K562 (cell line): Measurements from ENCODE around the gene NRXN3. TPM values are rescaled to one million over a fixed set of nuclear protein-coding genes. Genes with fewer than 3 reads are reported as not detected.

Source experiments
- ATAC-seq: fragments of 200-7000 bp; cut with Tn5 transposase; 3 replicates; pipeline ENCODE4 v1.9.1; 2020; ENCODE audit warnings: moderate library complexity
- BruUV-seq: library from RNA; stranded (reverse); fragments of 400-500 nt; replicated peaks from 2 replicates; lab custom pipeline; 2021; lab: Mats Ljungman, UMichigan
- CTCF ChIA-PET: fragments of 300-600 bp; formaldehyde crosslinking; extraction: SDS; loops from one replicate; lab custom pipeline; 2021; ENCODE audit warnings: low intra/inter-chr PET ratio; lab: Yijun Ruan, JAX
- POLR2A ChIA-PET: fragments of 300-600, 350-650 bp; sonication (Branson Sonifier 250); formaldehyde crosslinking; extraction: SDS; loops from one replicate; lab custom pipeline; 2021; ENCODE audit warnings: antibody characterized with exemption, inconsistent platforms; lab: Yijun Ruan, JAX
- DNase-seq, 4 experiments: peaks; one replicate each; pipeline versions ENCODE4 v3.0.0 to v3.0.0-alpha.2; 2011 to 2018; ENCODE audit warnings: low spot score in 3 of 4, mixed read lengths in 3 of 4; ENCODE audit errors: extremely low read depth in 1 of 4
- FAIRE-seq: peaks from 2 replicates; lab custom pipeline; 2011; peaks lifted over from hg19 to GRCh38; lab: Jason Lieb, UNC
- H2AFZ ChIP-seq: 2 replicates; pipeline ENCODE4 v1.6.0; 2011; ENCODE audit warnings: low read depth, low read length, control low read depth, inconsistent platforms
- H3K27ac ChIP-seq: fragments of 200-600 bp; 3 replicates; pipeline ENCODE4 v1.8.0; 2011; ENCODE audit warnings: low read depth, mild to moderate bottlenecking, control low read depth, inconsistent platforms, low read length, moderate library complexity, mixed read lengths; ENCODE audit errors: extremely low read depth
- H3K27me3 ChIP-seq, 2 experiments: fragments of 300-600 bp in 1 of 2; 2 replicates in 1 of 2; 3 replicates in 1 of 2; pipeline versions ENCODE4 v1.6.0 to v1.8.0; 2011; ENCODE audit warnings: inconsistent platforms in 2 of 2, low read length in 2 of 2, mild to moderate bottlenecking in 1 of 2, mixed read lengths in 1 of 2, moderate library complexity in 1 of 2; ENCODE audit not compliant: control insufficient read depth in 2 of 2, insufficient read depth in 2 of 2
- H3K36me3 ChIP-seq: fragments of 300-600 bp; 3 replicates; pipeline ENCODE4 v1.8.0; 2011; ENCODE audit warnings: mild to moderate bottlenecking, low read length, inconsistent platforms; ENCODE audit not compliant: control insufficient read depth, insufficient read depth
- H3K4me1 ChIP-seq, 2 experiments: fragments of 200-600 bp in 1 of 2; replicated peaks in 1 of 2; 2 replicates in 1 of 2; 3 replicates in 1 of 2; pipeline versions ENCODE4 v1.5.1 to v1.8.0; 2011; ENCODE audit warnings: inconsistent platforms in 2 of 2, low read length in 2 of 2, mild to moderate bottlenecking in 1 of 2, mixed read lengths in 1 of 2, moderate library complexity in 1 of 2; ENCODE audit not compliant: control insufficient read depth in 2 of 2, insufficient read depth in 2 of 2
- H3K4me2 ChIP-seq: 2 replicates; pipeline ENCODE4 v1.6.1; 2011; ENCODE audit warnings: low read length, control low read depth, inconsistent platforms, mixed read lengths; ENCODE audit not compliant: insufficient read depth
- H3K4me3 ChIP-seq: fragments of 200-600 bp; sonication (generic), shearing (Covaris generic); 2 replicates; pipeline ENCODE4 v1.5.1; 2016; ENCODE audit warnings: control low read depth, inconsistent platforms
- H3K79me2 ChIP-seq: fragments of 200-600 bp; 3 replicates; pipeline ENCODE4 v1.8.0; 2011; ENCODE audit warnings: low read length, inconsistent platforms; ENCODE audit not compliant: control insufficient read depth, insufficient read depth
- H3K9ac ChIP-seq, 2 experiments: 2 replicates each; pipeline versions ENCODE4 v1.6.0 to v1.6.1; 2011; ENCODE audit warnings: low read depth in 2 of 2, low read length in 2 of 2, control low read depth in 1 of 2, inconsistent platforms in 1 of 2, mild to moderate bottlenecking in 1 of 2, mixed read lengths in 1 of 2; ENCODE audit not compliant: insufficient read depth in 1 of 2
- H3K9me1 ChIP-seq: one replicate; pipeline ENCODE4 v1.6.0; 2011; ENCODE audit warnings: inconsistent platforms, mild to moderate bottlenecking, low read length, moderate library complexity; ENCODE audit not compliant: control insufficient read depth, insufficient read depth
- H3K9me3 ChIP-seq: replicated peaks from 2 replicates; pipeline ENCODE4 v1.5.1; 2011; ENCODE audit warnings: low read depth, low read length, inconsistent platforms; ENCODE audit not compliant: control insufficient read depth, insufficient read depth
- H4K20me1 ChIP-seq: replicated peaks from 2 replicates; pipeline ENCODE4 v1.6.1; 2011; ENCODE audit warnings: low read length, inconsistent platforms, mixed read lengths; ENCODE audit not compliant: control insufficient read depth, insufficient read depth
- BCLAF1 ChIP-seq, 2 experiments: fragments of 450-650 bp in 1 of 2; IDR thresholded peaks; 2 replicates each; pipeline ENCODE4 v1.6.1; 2011 to 2017; ENCODE audit warnings: low read depth in 2 of 2, antibody characterized with exemption in 1 of 2, borderline replicate concordance in 1 of 2, low read length in 1 of 2, mild to moderate bottlenecking in 1 of 2, mixed read lengths in 1 of 2; ENCODE audit not compliant: control insufficient read depth in 1 of 2
- MITF ChIP-seq: IDR thresholded peaks from 2 replicates; pipeline ENCODE4 v1.6.1; 2014; ENCODE audit warnings: antibody characterized with exemption
- NONO ChIP-seq, 2 experiments: fragments of 200-400 bp in 1 of 2; fragments of 450-650 bp in 1 of 2; formaldehyde crosslinking in 1 of 2; IDR thresholded peaks; 2 replicates each; pipeline ENCODE4 v1.6.1; 2017; ENCODE audit warnings: low read depth in 2 of 2, mild to moderate bottlenecking in 2 of 2, moderate library complexity in 2 of 2, low read length in 1 of 2
- PTTG1 ChIP-seq: fragments of 450-650 bp; IDR thresholded peaks from 2 replicates; pipeline ENCODE4 v1.6.1; 2016; ENCODE audit warnings: low read depth, mild to moderate bottlenecking, missing genetic modification characterization, missing compliant biosample characterization
- SAFB ChIP-seq: fragments of 200-400 bp; formaldehyde crosslinking; IDR thresholded peaks from 2 replicates; pipeline ENCODE4 v1.6.1; 2017; ENCODE audit warnings: low read depth, low read length, borderline replicate concordance
- SIN3A ChIP-seq, 2 experiments: fragments of 150-350 bp in 1 of 2; IDR thresholded peaks; 2 replicates each; pipeline ENCODE4 v1.6.1; 2011 to 2016; ENCODE audit warnings: borderline replicate concordance in 2 of 2, low read depth in 2 of 2, low read length in 2 of 2, mild to moderate bottlenecking in 2 of 2, moderate library complexity in 2 of 2; ENCODE audit not compliant: control insufficient read depth in 1 of 2
- ZNF175 ChIP-seq: fragments of 200-800 bp; sonication (Bioruptor generic); IDR thresholded peaks from 2 replicates; pipeline ENCODE4 v1.6.1; 2016; ENCODE audit warnings: low read depth, mild to moderate bottlenecking, missing genetic modification characterization, missing compliant biosample characterization
- ZNF696 ChIP-seq: fragments of 250-450 bp; sonication (Bioruptor Pico); conservative IDR thresholded peaks from 2 replicates; pipeline ENCODE4 v1.4.0; 2020; ENCODE audit warnings: mild to moderate bottlenecking, moderate library complexity
- WGBS: fragments of 100-300 bp; shearing (Covaris generic); methylation state at CpG from one replicate; pipeline ENCODE4 v1.1.6; 2016; ENCODE audit warnings: low coverage, mixed read lengths; ENCODE audit not compliant: insufficient coverage; ENCODE audit errors: missing lambda C conversion rate; 5-methylcytosine and 5-hydroxymethylcytosine counted together
- in situ Hi-C: fragments of 300-500 bp; cut with MboI; formaldehyde crosslinking; loops from 4 replicates; pipeline ENCODE4 v1.15.0; 2018; ENCODE audit warnings: inconsistent platforms, mixed read lengths
- intact Hi-C: fragments of 100-400 bp; cut with micrococcal nuclease; formaldehyde crosslinking; loops from 2 replicates; pipeline ENCODE4 v1.14.2; 2022
- polyA plus RNA-seq, 8 experiments: library from polyadenylated mRNA; depleted of rRNA in 4 of 8; stranded (reverse) in 5 of 8; unstranded in 3 of 8; fragments of >200 nt; fragmentation: Nextera tagmentation in 2 of 8; fragmentation: Illumina TruSeq in 1 of 8; extraction: Ambion mirVana in 2 of 8; extraction: Trizol in 1 of 8; gene quantifications; 2 replicates each; pipeline versions ENCODE4 v1.2.1 to v1.2.3, GENCODE V29; 2011 to 2014; ENCODE audit warnings: inconsistent platforms in 1 of 8, missing spikeins in 1 of 8
- total RNA-seq, 7 experiments: library from RNA; depleted of rRNA in 6 of 7; stranded (reverse); fragments of >200 nt in 6 of 7; fragmentation: Illumina TruSeq in 2 of 7; extraction: Trizol in 2 of 7; gene quantifications; 2 replicates each; pipeline versions ENCODE4 v1.2.1 to v1.2.3, GENCODE V29; 2011 to 2021; ENCODE audit warnings: low replicate concordance in 1 of 7
- TF ChIP-seq, protein P1 (sequence below): fragments of 200-800 bp; sonication (Bioruptor generic); IDR thresholded peaks from 2 replicates; pipeline ENCODE4 v1.6.1; 2017; ENCODE audit warnings: missing genetic modification characterization, missing compliant biosample characterization

NRXN3 gene
- total and polyA plus RNA-seq, 9 of the 15 experiments (the other 6 are each of a cell fraction or from before 2014, with no cell fraction given) = 0.09 TPM; not detected in 8

DNA sequence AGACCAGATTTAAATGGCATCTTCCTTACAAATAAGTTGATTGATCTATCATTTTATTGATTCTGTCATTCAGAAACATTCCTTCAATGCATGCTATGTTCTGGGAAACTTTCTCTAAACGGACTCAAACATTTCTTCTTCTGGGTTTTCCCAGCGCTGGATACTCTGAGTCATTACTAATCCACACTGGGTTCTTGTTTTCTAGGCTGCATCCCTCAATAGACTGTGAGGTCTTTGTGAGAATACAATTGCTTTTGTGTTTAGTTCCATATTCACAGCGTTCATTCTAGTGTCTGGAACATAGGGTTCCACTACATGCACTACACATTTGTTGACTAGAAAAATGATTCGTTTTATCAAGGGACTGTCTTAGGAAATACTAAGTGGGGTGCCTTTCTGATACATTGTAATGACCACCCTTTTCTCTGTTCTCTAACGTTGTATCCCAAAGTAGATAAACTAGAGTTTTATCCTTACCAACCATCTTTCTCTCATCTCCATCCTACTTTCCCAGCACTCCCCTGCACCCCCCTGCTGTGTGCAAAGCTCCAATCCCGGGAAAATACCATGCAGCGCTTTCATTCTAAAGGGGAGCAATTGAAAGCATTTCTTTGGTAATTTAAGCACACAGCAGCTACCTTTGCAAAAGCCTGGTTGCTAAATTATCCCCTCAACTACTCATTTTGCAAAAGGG is 1162.5 kb downstream of the NRXN3 start (continued):
- TF ChIP-seq, protein P1, sequence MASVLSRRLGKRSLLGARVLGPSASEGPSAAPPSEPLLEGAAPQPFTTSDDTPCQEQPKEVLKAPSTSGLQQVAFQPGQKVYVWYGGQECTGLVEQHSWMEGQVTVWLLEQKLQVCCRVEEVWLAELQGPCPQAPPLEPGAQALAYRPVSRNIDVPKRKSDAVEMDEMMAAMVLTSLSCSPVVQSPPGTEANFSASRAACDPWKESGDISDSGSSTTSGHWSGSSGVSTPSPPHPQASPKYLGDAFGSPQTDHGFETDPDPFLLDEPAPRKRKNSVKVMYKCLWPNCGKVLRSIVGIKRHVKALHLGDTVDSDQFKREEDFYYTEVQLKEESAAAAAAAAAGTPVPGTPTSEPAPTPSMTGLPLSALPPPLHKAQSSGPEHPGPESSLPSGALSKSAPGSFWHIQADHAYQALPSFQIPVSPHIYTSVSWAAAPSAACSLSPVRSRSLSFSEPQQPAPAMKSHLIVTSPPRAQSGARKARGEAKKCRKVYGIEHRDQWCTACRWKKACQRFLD (CRISPR knock-in tag) = no peak

DNA sequence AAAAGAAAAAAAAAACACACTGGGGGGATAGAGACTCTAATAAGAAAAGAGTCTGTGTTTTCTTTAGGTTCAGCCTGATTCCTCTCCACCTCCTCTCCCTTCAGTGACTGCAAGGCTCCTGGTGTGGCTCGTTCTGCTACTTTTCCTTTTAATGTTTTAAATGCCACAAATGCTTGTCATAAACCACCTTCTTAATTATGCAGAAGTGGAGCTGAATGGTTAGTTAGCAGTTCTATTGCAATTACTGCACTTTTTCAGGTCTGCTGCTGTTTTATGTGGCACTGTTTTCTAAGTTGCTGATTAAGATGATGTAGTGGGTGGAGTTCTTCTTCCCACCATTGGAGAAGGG is 1163.0 kb downstream of the NRXN3 start:
- Histone ChIP-seq H2AFZ (no peak overlapping the region), H3K9ac (no peak overlapping the region), H3K4me2 (no peak overlapping the region), H3K9me1 (no peaks in the 10 kb centered on the region), H3K4me3 (no peak overlapping the region), H4K20me1 (no peaks in the 10 kb centered on the region), H3K9me3 (no peaks in the 10 kb centered on the region), H3K79me2 (no peaks in the 10 kb centered on the region), H3K27ac (no peak overlapping the region), H3K36me3 (no peaks in the 10 kb centered on the region), H3K4me1 (no peaks in the 10 kb centered on the region), H3K27me3 (no peaks in the 10 kb centered on the region)
- ChIA-PET CTCF (no interaction called here), POLR2A (no interaction called here)
- ATAC-seq = no peak
- no peak for FAIRE-seq
- in situ Hi-C loops = no loop called here
- BruUV-seq = no TSS peak
- no peak for DNase-seq
- intact Hi-C loops = no loop called here
- WGBS = 0% methylated on average over 1 of the region's 1 CpG
- no peak for TF ChIP-seq NONO (IDR thresholded peaks at IDR 0.05; ENCODE audit: low read depth in 2 of 2, low read length in 1 of 2)
- no peak for TF ChIP-seq SAFB
- no peak for TF ChIP-seq PTTG1
- TF ChIP-seq SIN3A (IDR thresholded peaks at IDR 0.05; ENCODE audit: borderline replicate concordance in 2 of 2, control insufficient read depth in 1 of 2, low read depth in 2 of 2, low read length in 2 of 2) = no peak
- TF ChIP-seq BCLAF1 (IDR thresholded peaks at IDR 0.05; ENCODE audit: borderline replicate concordance in 1 of 2, control insufficient read depth in 1 of 2, low read depth in 2 of 2, low read length in 1 of 2) = no peak
- TF ChIP-seq ZNF175 (CRISPR knock-in tag) = no peak
- TF ChIP-seq MITF = no peak
- no peak for TF ChIP-seq ZNF696 (CRISPR knock-in tag)
